ENCODE results near the gene PPP6R2. TPM values are rescaled to one million over a fixed set of nuclear protein-coding genes. Genes with fewer than 3 reads are reported as not detected.

The PPP6R2 gene
- total and polyA plus RNA-seq, 2 of the 4 experiments (the other 2 are of a cell fraction): 49.2 to 51.6 TPM

GRCh38 chr22:50348058-50348457 lies 4.9 kb downstream of the PPP6R2 start:
- H3K23ac ChIP-seq (ENCODE audit: low read depth, low read length): 0 out of 2 replicates have a peak overlapping the region, but pooled peaks have one; percentile 7
- in situ Hi-C loops (cut with MboI; ENCODE audit: low sequenced_read_pairs) (no loop called here), dilution Hi-C loops (cut with HindIII; ENCODE audit: low sequenced_read_pairs, unreplicated experiment) (no loop called here), intact Hi-C loops (cut with micrococcal nuclease) (no loop called here)
- H2BK5ac ChIP-seq (ENCODE audit: low read depth, low read length, poor library complexity, severe bottlenecking): no peak overlapping the region
- no peak overlapping the region for H3K9ac ChIP-seq (ENCODE audit: low read depth, low read length)
- H3K79me1 ChIP-seq (ENCODE audit: low read depth in 1 of 2, low read length in 2 of 2): peaks cover 12 to 43% of the 10 kb centered on the region in 2 experiments
- no peak overlapping the region for H3K27ac ChIP-seq (ENCODE audit: insufficient read depth, low read length)
- ChIA-PET CTCF (no interaction called here), POLR2A (ENCODE audit: unreplicated experiment) (no interaction called here)
- H3K4ac ChIP-seq (ENCODE audit: low read depth, low read length): no peak overlapping the region
- no peak overlapping the region for H2AFZ ChIP-seq (replicated peaks; ENCODE audit: low read length, poor library complexity)
- no peak overlapping the region for H3K14ac ChIP-seq (replicated peaks; ENCODE audit: low read depth, low read length)
- H3K9me1 ChIP-seq (ENCODE audit: insufficient read depth, low read length): peaks cover 16% of the 10 kb centered on the region
- no peak overlapping the region for H3K4me2 ChIP-seq (ENCODE audit: low read depth, low read length)
- no peak for TF ChIP-seq CTCF (conservative IDR thresholded peaks at IDR 0.05; ENCODE audit: low read depth, low read length)
- TF ChIP-seq MAFK (IDR thresholded peaks at IDR 0.05; ENCODE audit: low read depth, low read length): no peak
- TF ChIP-seq NFE2L2 (IDR thresholded peaks at IDR 0.05; ENCODE audit: low read depth, low read length): no peak
- TF ChIP-seq CHD1 (IDR thresholded peaks at IDR 0.05; ENCODE audit: low read depth, low read length): no peak
- TF ChIP-seq MXI1 (IDR thresholded peaks at IDR 0.05; ENCODE audit: borderline replicate concordance, low read depth, low read length): no peak
- TF ChIP-seq POLR2A (IDR thresholded peaks at IDR 0.05; ENCODE audit: low read depth, low read length): no peak
- no peak for TF ChIP-seq SMC3 (IDR thresholded peaks at IDR 0.05; ENCODE audit: low read depth, low read length)
- TF ChIP-seq RFX5 (IDR thresholded peaks at IDR 0.05; ENCODE audit: low read depth, low read length): no peak
- no peak for TF ChIP-seq RCOR1 (IDR thresholded peaks at IDR 0.05; ENCODE audit: insufficient replicate concordance, low read length)
- no peak for TF ChIP-seq CEBPB (IDR thresholded peaks at IDR 0.05; ENCODE audit: low read depth, low read length)
- no peak for TF ChIP-seq USF2 (IDR thresholded peaks at IDR 0.05; ENCODE audit: low read depth, low read length)
- no peak for TF ChIP-seq ELK1 (IDR thresholded peaks at IDR 0.05; ENCODE audit: borderline replicate concordance, low read depth, low read length)
- no peak for TF ChIP-seq BHLHE40 (IDR thresholded peaks at IDR 0.05; ENCODE audit: low read depth, low read length)
- no peak for TF ChIP-seq FOS (IDR thresholded peaks at IDR 0.05; ENCODE audit: low read depth, low read length)
- H2BK120ac ChIP-seq (ENCODE audit: low read depth, low read length): no peak overlapping the region
- H3K9me3 ChIP-seq (ENCODE audit: control insufficient read depth, insufficient read depth, low read length): no peaks in the 10 kb centered on the region
- no peak overlapping the region for H2BK20ac ChIP-seq (ENCODE audit: low read depth, low read length)
- H3K56ac ChIP-seq (ENCODE audit: extremely low read depth, insufficient read depth, low read length): no peak overlapping the region
- no peak for DNase-seq
- H2AK9ac ChIP-seq (replicated peaks; ENCODE audit: low read depth, low read length, poor library complexity): peak overlapping the region; percentile 76
- H3K4me3 ChIP-seq (ENCODE audit: insufficient read depth, low read depth, low read length): no peak overlapping the region
- no peak overlapping the region for H3K18ac ChIP-seq (ENCODE audit: low read depth, low read length)
- no peak overlapping the region for H2BK15ac ChIP-seq (ENCODE audit: low read depth, low read length)
- peaks cover 40% of the 10 kb centered on the region for H4K20me1 ChIP-seq (ENCODE audit: insufficient read depth, low read length)
- H3K27me3 ChIP-seq (ENCODE audit: control insufficient read depth, insufficient read depth, low read length): no peaks in the 10 kb centered on the region
- WGBS, 2 experiments (ENCODE audit: extremely low coverage in 2 of 2, insufficient read length in 1 of 2): 83% methylated on average over 2 of the region's 2 CpGs; no CpG with 5 or more reads in 1 of the 2 experiments
- H2AK5ac ChIP-seq (ENCODE audit: low read depth, low read length): no peak overlapping the region
- BruUV-seq (replicated peaks): no TSS peak
- H4K5ac ChIP-seq (ENCODE audit: low read depth, low read length): no peak overlapping the region
- ATAC-seq (ENCODE audit: low read depth): no peak
- H3K36me3 ChIP-seq (ENCODE audit: control insufficient read depth, insufficient read depth, low read length): peaks cover 12% of the 10 kb centered on the region
- H4K8ac ChIP-seq (ENCODE audit: low read depth in 2 of 2, low read length in 2 of 2): no peak overlapping the region
- no peak overlapping the region; the same call in 1 of the 2 replicates for H4K91ac ChIP-seq (ENCODE audit: insufficient read depth, low read depth, low read length)
- peaks cover 3% of the 10 kb centered on the region; the same call in 1 of the 2 replicates for H3K4me1 ChIP-seq (ENCODE audit: control insufficient read depth, insufficient read depth, low read length)
